Transverse colon (tissue), 3 donors: ENCODE measurements around the gene ATL3.
A peak's percentile ranks its signal among the peaks of the same experiment; 100 is the strongest.

Experiments
- CTCF ChIP-seq, 5 experiments: fragments of 200-600 bp in 3 of 5; fragments of 450-650 bp in 2 of 5; sonication (generic) in 3 of 5; IDR thresholded peaks; 1 replicate in 2 of 5; 2 replicates in 3 of 5; pipeline ENCODE4 v1.5.1; 2016 to 2017; ENCODE audit warnings: antibody characterized with exemption in 5 of 5, inconsistent platforms in 3 of 5, mild to moderate bottlenecking in 2 of 5, moderate library complexity in 1 of 5
- EP300 ChIP-seq: sonication (generic); formaldehyde crosslinking; IDR thresholded peaks from one replicate; pipeline ENCODE4 v1.6.1; 2017; ENCODE audit warnings: antibody characterized with exemption, low read depth

- TF ChIP-seq CTCF (IDR thresholded peaks at IDR 0.05) (peak in 1 of 5 experiments; percentile 20), EP300 (no peak)
Observed at GRCh38 chr11:63681321-63682065, 10.3 kb upstream of the ATL3 start, which contains the start of gene RTN3.
